WI38 (cell line): Measurements from ENCODE around the gene TSPYL4.

Experiments used
- H3K4me3 ChIP-seq: 2 replicates; pipeline ENCODE4 v1.5.1; 2011; ENCODE audit warnings: low read depth, mild to moderate bottlenecking, control low read depth, low read length
- TF ChIP-seq, protein P1 (sequence below): IDR thresholded peaks from 2 replicates; pipeline ENCODE4 v1.5.1; 2012; ENCODE audit warnings: low read depth, mild to moderate bottlenecking, control low read depth, low read length

TSPYL4 gene

DNA sequence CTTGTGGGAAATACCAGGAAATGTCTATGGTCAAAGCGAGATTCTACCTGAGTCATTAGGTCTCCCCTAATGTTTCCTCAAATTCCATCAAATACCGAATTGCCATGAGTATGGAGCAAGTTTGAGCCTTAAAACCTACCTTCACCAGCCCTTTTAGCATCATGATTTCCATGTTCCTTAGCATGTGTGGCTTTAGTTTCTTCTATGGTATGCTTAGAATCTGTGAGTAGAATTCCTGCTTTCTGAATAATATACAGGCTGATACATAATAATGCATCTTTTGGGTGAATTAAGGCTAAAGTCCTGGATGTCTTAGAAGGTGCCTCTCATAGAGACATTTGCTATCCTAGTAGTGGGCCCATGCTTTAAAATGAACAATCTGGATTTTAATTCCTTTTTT is 32.0 kb downstream of the TSPYL4 start:
- TF ChIP-seq, protein P1, sequence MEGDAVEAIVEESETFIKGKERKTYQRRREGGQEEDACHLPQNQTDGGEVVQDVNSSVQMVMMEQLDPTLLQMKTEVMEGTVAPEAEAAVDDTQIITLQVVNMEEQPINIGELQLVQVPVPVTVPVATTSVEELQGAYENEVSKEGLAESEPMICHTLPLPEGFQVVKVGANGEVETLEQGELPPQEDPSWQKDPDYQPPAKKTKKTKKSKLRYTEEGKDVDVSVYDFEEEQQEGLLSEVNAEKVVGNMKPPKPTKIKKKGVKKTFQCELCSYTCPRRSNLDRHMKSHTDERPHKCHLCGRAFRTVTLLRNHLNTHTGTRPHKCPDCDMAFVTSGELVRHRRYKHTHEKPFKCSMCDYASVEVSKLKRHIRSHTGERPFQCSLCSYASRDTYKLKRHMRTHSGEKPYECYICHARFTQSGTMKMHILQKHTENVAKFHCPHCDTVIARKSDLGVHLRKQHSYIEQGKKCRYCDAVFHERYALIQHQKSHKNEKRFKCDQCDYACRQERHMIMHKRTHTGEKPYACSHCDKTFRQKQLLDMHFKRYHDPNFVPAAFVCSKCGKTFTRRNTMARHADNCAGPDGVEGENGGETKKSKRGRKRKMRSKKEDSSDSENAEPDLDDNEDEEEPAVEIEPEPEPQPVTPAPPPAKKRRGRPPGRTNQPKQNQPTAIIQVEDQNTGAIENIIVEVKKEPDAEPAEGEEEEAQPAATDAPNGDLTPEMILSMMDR: no peak
- H3K4me3 ChIP-seq: no peak overlapping the region

DNA sequence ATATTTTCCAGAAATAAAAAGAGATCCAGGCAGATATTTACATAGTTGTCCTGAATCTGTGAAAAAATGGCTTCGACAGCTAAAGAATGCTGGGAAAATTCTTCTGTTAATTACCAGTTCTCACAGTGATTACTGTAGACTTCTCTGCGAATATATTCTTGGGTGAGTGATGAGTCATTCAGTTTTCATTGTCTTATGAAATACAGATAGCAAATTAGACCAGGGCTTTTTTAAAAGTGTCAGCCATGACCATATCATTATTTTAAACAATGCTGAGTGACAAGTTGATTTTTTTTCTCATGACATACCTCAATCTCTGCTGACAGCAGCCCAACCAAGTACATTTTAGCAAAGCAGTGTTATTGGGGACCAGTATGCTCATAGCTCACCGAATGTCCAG is 32.8 kb downstream of the TSPYL4 start:
- no peak overlapping the region for H3K4me3 ChIP-seq

DNA sequence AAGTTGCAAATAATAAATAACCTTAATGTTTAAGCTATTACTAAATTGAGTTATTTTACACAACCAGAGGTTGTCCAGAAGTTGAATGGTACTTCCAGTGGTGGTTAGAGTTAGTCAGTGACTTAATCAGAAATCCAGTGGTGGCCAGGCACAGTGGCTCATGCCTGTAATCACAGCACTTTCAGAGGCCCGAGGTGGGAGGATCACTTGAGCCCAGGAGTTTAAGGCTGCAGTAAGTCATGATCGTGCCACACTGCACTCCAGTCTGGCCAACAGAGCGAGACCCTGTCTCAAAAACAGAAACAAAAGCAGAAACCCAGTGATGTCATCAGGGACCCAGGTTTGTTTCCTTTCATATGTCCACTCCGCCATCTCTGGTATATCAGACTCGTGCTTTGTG is 35.0 kb downstream of the TSPYL4 start:
- TF ChIP-seq, protein P1: no peak
- H3K4me3 ChIP-seq: no peak overlapping the region

More for the DNA sequence above, 32.8 kb downstream of the TSPYL4 start:
- TF ChIP-seq, protein P1: no peak

DNA sequence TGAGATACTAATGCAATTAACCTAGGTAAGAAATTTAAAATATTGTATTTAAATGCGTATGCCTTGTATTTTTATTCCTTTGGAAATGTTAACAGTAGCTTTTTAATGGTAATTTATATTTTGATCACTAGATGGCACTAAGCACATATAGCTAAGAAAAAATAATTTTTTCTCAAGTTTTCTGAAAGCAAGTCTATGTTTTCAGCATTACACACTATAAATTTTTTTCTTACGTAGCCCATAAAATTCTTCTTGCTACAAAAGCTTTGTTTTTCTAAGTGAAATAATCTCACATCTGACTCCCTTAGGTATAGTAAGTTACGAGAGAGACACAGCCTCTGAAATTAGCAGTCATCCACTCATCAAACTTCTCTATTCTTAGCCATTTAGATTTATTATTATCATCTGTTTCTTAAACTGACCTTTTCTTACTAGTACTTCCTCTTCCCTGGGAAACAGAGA is 35.7 kb downstream of the TSPYL4 start:
- H3K4me3 ChIP-seq: no peak overlapping the region
- TF ChIP-seq, protein P1: no peak

DNA sequence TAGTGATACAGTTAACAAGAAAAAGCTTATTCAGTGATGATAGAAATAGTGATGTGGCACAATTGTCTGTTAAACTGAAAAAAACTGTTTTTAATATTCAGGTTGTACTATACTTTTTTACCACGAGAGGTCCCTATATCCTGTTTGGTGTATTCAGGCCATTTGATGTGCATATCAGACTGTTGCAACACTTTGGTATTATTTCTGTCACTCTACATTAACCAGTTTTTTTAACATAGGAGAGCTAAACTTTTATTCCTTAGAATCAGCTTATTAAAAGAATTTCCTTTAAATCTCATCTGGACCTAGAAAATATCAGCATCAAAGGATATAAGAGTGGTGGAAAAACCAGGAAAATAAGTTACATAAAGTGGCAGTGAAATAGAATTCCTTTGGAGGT is 36.8 kb downstream of the TSPYL4 start:
- H3K4me3 ChIP-seq: no peak overlapping the region
- TF ChIP-seq, protein P1: peak; percentile 32; the same call in 1 of the 2 replicates

DNA sequence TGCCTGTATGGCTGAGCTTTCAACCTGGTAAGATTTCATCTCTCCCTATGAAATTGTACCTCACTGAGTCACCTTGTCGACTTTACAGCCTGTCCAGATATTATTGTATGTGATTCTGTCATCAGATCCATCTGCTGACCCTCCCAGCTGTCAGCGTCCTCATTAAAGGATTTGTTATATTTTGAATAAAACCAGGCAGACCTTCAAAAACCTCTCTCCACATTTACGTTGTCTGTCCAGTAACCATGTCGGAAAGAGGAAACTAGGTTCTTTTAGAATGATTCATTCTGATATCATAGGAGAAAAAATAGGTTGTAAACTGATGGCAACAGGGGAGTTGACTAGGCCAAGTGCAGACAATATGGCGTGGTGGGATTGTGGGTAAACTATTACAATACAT is 38.5 kb downstream of the TSPYL4 start:
- H3K4me3 ChIP-seq: no peak overlapping the region
- TF ChIP-seq, protein P1: no peak

DNA sequence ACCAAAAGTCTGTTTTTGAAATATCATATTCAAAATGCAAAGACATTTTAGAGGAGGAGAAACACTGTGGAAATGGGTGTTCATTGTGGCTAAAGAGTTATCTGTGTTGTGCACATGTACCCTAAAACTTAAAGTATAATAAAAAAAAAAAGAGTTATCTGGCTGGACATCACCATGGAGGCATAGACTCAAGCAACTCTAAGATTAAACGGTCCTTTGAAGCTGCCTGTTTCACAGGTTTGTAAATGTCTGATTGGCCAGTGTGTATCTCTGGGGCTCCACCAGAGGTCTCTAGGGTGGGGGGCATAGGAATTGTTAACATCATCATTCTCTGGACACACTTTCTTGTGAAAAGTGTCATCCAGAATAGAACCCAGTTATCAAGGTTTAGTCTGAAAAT is 39.2 kb downstream of the TSPYL4 start:
- TF ChIP-seq, protein P1: no peak
- H3K4me3 ChIP-seq: no peak overlapping the region
